RWPE2 (cell line): Measurements from ENCODE around the gene OR13A1.
"Not testable (repeated sequence)": the region's sequence is repeated elsewhere in the genome, so short reads cannot be mapped to it uniquely, and the experiment has no call there.

Experiments
- ATAC-seq: fragments of 200-7000 bp; cut with Tn5 transposase; 3 replicates; pipeline ENCODE4 v1.9.1; 2021; ENCODE audit warnings: low read depth
- DNase-seq: peaks from one replicate; pipeline ENCODE4 v3.0.0-alpha.2; 2020; ENCODE audit warnings: low spot score
- H3K27ac ChIP-seq: fragments of 450-650 bp; 2 replicates; pipeline ENCODE4 v1.5.1; 2017; ENCODE audit warnings: mild to moderate bottlenecking; ENCODE audit not compliant: poor library complexity, severe bottlenecking
- H3K27me3 ChIP-seq: fragments of 250-450 bp; sonication (Bioruptor Pico); 2 replicates; pipeline ENCODE4 v1.5.1; 2021; ENCODE audit warnings: mild to moderate bottlenecking, moderate library complexity; ENCODE audit not compliant: insufficient read depth, poor library complexity, severe bottlenecking
- H3K36me3 ChIP-seq: fragments of 250-450 bp; sonication (Bioruptor Pico); 2 replicates; pipeline ENCODE4 v1.5.1; 2020; ENCODE audit warnings: low read depth, mild to moderate bottlenecking, moderate library complexity
- H3K4me1 ChIP-seq: fragments of 250-450 bp; sonication (Bioruptor Pico); 2 replicates; pipeline ENCODE4 v1.5.1; 2021; ENCODE audit warnings: mild to moderate bottlenecking, moderate library complexity; ENCODE audit not compliant: insufficient read depth, poor library complexity, severe bottlenecking
- H3K4me3 ChIP-seq: fragments of 250-450 bp; sonication (Bioruptor Pico); 2 replicates; pipeline ENCODE4 v1.5.1; 2021; ENCODE audit warnings: mild to moderate bottlenecking, moderate library complexity; ENCODE audit not compliant: severe bottlenecking
- H3K9me3 ChIP-seq: fragments of 250-450 bp; sonication (Bioruptor Pico); 2 replicates; pipeline ENCODE4 v1.5.1; 2021; ENCODE audit warnings: mild to moderate bottlenecking, moderate library complexity; ENCODE audit not compliant: severe bottlenecking
- CTCF ChIP-seq: fragments of 450-650 bp; IDR thresholded peaks from one replicate; pipeline ENCODE4 v1.5.1; 2017; ENCODE audit warnings: mild to moderate bottlenecking, moderate library complexity; ENCODE audit not compliant: poor library complexity, severe bottlenecking

Gene OR13A1

GRCh38 chr10:45313264-45313873, 2.0 kb downstream of the OR13A1 start:
- H3K9me3 ChIP-seq: no peaks in the 10 kb centered on the region
- H3K4me3 ChIP-seq: no peak overlapping the region
- H3K36me3 ChIP-seq: no peaks in the 10 kb centered on the region
- ATAC-seq: no peak
- H3K27me3 ChIP-seq: peaks cover 4% of the 10 kb centered on the region
- no peak for TF ChIP-seq CTCF
- H3K27ac ChIP-seq: no peak overlapping the region
- H3K4me1 ChIP-seq: no peaks in the 10 kb centered on the region
- no peak for DNase-seq

GRCh38 chr10:45308707-45309106, 6.7 kb downstream of the OR13A1 start:
- no peak overlapping the region for H3K27ac ChIP-seq
- H3K9me3 ChIP-seq: no peaks in the 10 kb centered on the region
- no peak overlapping the region for H3K4me3 ChIP-seq
- DNase-seq (no peak), ATAC-seq (no peak)
- H3K27me3 ChIP-seq: peaks cover 4% of the 10 kb centered on the region
- H3K36me3 ChIP-seq: no peaks in the 10 kb centered on the region
- no peak for TF ChIP-seq CTCF
- no peaks in the 10 kb centered on the region for H3K4me1 ChIP-seq

- Histone ChIP-seq H3K27me3 (peaks cover 2% of the 10 kb centered on the region), H3K9me3 (no peaks in the 10 kb centered on the region), H3K4me3 (no peak overlapping the region), H3K27ac (no peak overlapping the region), H3K4me1 (no peaks in the 10 kb centered on the region), H3K36me3 (no peaks in the 10 kb centered on the region)
- no peak for TF ChIP-seq CTCF
- no peak for DNase-seq
- no peak for ATAC-seq
These were observed 12.8 kb downstream of the OR13A1 start for GRCh38 chr10:45302573-45302972.

- not testable (repeated sequence) for DNase-seq, H3K27me3 ChIP-seq, ATAC-seq, H3K36me3 ChIP-seq, H3K9me3 ChIP-seq, H3K4me3 ChIP-seq, H3K27ac ChIP-seq, H3K4me1 ChIP-seq
These were observed 17.0 kb downstream of the OR13A1 start for GRCh38 chr10:45298341-45298955.

GRCh38 chr10:45294681-45295080, 20.7 kb downstream of the OR13A1 start:
- DNase-seq: no peak
- Histone ChIP-seq H3K4me1 (no peaks in the 10 kb centered on the region), H3K27me3 (no peaks in the 10 kb centered on the region), H3K36me3 (no peaks in the 10 kb centered on the region), H3K27ac (no peak overlapping the region), H3K9me3 (no peaks in the 10 kb centered on the region), H3K4me3 (no peak overlapping the region)
- no peak for TF ChIP-seq CTCF
- ATAC-seq: no peak
